GM21528 (cell line): ENCODE measurements around the gene ZNF385C.
A peak's percentile ranks its signal among the peaks of the same experiment; 100 is the strongest.

Experiments
- ATAC-seq: cut with Tn5 transposase; IDR thresholded peaks from one replicate; pipeline ENCODE4 v1.9.1; 2021; ENCODE audit warnings: mild to moderate bottlenecking, moderate library complexity; ENCODE audit not compliant: unreplicated experiment, low FRiP score

ZNF385C gene

DNA sequence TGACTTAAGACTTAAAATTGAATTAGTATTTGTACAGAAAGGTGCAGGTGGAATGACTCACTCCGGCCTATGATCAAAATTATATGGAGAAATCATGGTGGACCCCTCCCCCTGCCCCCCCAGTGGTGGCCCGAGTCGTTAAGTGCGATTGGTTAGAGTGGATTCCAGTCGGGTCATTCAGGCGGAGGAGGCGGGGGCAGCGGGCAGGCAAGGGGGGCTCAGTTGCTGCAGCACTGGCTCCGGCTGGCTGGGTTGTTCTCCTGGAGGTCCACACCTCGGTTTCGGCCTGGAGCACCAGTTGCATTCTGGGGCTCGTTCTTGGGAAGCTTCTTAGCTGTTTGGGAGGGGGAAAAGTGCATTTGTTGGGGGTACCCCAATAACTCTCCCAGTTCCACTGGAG, 27.3 kb upstream of the ZNF385C start:
- ATAC-seq, result no peak

DNA sequence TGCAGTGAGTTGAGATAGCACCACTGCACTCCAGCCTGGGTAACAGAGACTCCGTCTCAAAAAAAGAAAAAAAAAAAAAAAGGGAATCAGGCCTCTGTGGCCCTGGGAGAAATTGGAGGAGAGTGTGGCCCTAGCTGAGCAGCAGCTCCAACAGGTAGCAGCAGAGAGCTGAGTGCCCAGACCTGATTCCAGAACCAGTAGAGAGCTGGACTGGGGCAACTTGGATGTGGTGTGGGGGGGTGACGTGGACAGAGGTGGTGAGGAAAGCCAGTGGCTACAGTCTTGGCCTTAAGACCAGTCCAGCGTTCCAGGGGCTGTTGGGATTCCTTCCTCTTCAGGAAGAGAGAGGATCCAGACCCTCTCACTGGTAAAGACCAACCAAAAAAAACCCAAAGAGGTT, 26.0 kb upstream of the ZNF385C start:
- ATAC-seq, result no peak

DNA sequence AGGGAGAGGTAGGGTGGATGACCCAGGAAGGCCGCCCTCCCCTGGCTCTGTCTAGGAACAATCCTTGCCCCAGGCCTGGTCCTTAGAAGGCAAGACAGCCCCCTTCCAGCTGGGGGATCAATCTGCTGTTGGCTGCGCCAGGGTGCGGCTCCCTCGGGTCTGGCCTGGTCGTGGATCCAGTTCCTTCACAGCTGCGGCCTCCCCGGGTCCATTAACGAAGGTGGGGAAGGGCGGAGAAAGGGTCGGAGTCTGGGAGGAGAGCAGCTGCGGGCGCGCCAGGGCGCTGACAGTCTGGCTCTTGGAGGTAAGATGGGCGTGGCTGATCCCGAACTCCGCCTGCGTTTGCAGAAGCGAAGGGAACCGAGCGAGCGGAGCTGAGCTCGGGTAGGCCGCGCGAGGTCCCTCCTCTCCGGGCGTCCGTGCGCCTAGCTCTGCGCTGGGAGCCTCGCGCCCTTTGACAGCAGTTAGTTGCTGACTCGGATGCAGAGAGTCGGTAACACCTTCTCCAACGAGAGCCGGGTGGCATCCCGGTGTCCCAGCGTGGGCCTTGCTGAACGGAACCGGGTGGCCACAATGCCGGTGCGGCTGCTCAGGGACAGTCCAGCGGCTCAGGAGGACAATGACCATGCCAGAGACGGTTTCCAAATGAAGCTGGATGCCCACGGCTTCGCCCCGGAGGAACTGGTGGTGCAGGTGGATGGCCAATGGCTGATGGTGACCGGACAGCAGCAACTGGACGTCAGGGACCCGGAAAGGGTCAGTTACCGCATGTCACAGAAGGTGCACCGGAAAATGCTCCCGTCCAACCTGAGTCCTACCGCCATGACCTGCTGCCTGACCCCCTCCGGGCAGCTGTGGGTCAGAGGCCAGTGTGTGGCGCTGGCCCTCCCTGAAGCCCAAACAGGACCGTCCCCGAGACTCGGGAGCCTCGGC, 24.4 kb upstream of the ZNF385C start, which contains the start of gene HSPB9:
TSS of gene HSPB9 (plus strand) at position 434 of the 933 bp plus-strand sequence. CDS start at position 481, 47 bp downstream.
- no peak for ATAC-seq

DNA sequence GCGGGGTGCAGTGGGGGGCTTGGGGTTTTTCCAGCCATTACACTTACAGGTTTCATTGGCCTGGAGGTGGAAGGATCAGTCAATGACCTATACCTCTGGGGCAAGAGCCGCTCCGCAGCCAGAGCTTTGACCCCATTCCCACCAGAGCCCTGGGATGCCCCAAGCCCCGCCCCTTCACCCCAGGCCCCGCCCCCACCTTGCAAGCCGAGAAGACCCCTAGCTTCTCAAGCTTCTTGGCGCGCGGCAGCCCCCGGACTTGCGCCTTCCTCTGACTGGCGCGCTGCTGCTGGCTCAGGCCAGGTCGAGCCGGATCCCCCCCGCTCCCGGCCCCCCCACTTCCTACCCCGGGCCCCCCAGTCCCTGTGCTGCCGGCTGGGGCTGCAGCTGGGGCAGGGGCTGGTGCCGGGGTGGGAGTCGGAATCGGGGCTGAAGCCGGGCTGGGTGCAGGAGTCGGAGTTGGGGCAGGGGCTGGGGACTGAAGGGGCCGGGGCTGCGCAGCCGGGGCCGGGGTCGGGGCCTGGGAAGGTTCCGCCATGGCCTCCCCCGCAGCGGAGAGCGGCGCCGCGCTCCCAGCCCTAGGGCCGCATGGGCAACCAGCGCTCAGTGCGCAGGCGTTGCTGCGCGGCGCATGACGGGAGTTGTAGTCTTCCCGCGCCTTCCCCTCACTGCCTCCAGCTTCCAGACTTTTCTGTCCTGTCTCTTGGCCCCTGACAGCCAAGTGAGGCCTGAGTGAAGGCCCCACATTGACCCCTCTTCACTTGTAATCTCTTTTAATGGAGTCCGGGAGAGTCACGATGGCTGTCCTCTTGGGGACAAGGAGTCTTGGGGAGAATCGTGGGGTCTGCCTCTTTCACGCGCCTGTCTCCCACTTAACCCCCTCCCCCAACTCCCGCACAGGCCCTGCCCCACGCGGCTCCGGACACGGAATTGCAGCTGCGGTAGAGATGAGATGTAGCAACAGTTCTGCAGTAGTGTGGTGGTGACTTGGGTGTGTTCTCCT, 22.8 kb upstream of the ZNF385C start, which contains the start of gene KAT2A:
TSS of gene KAT2A (minus strand) at position 598 of the 1,000 bp plus-strand sequence. CDS start at position 535, 63 bp downstream.
- ATAC-seq, result peak; percentile 56

DNA sequence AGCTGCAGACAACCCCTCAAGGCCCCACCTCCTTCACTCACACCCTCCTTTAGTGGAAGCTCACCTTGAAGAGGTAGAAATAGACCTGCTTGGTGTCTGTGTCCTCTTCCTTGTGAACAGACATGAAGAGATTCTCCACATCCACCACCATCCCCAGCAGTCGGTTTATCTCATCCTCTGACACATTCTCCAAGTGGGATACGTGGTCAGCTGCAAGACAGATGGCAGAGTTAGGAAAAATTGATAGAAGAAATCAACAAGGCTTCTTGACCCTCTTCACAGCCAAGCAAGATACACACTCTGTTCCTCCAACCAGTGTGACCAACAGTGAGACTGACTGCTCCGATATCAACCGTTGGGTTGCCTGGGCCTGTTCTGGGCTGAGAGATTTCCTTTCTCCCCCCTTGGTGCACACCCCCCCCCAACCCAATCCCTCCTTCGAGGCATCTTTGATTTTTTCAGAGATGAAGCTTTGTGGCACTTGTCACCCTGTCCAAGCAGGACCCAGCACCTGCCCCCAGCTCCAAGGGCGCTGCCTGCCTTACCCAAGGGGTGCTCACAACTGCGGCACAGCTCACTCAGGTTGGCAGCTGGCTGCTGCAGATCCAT, 22.0 kb upstream of the ZNF385C start:
- ATAC-seq, result no peak

- no peak for ATAC-seq
Measured at GRCh38 chr17:42119301-42119700, 21.0 kb upstream of the ZNF385C start.

GRCh38 chr17:42118545-42118944, 20.3 kb upstream of the ZNF385C start:
- ATAC-seq, result no peak

DNA sequence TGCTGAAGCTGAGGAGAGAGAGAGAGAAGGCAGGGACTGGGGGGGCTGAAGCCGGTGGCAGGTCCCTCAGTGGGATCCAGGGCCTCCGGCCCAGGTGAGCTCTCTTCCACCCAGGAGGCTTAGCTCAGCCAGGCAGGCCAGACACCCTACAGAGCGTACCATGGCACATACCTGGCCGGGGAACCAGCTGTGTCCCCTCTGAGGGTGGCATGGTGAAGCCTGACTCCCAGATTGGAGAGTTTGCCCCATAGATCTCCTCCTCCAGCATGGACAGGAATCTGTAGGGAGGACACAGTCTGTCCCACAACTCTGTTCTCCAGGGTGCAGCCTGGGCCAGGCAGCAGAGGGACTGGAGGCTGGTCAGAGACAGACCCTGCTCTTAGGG, 19.8 kb upstream of the ZNF385C start:
- no peak for ATAC-seq

DNA sequence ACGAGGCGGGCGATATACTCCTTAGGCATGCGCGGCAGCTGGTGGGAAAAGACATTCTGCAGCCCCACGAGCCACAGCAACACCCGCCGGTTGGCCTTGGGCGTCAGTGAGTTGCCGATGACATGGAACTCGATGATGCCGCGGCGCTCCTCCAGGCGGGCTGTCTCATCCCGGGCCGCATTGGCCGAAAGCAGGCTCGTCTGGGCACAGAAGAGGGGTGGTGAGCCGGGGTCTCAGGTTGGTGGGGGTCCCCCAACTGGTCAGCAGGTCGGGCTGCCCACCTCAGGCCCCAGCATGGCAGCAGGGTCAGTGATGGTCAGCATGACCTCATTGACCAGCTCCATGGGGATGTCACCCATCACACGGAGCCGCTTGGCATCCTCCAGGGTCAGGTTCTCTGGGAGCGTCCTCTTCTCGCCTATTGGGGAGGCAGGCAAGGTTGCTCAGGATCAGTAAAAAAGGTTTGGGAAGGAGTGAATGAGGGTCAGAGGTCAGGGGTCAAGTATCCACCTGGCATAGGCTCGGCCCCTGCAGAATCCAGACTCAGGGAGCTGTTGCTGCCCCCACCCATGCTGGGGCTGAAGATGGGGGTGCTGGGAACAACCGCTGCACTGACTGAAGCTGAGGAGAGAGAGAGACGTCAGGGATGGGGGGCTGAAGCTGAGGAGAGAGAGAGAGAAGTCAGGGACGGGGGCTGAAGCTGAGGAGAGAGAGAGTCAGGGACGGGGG, 19.3 kb upstream of the ZNF385C start:
- no peak for ATAC-seq

DNA sequence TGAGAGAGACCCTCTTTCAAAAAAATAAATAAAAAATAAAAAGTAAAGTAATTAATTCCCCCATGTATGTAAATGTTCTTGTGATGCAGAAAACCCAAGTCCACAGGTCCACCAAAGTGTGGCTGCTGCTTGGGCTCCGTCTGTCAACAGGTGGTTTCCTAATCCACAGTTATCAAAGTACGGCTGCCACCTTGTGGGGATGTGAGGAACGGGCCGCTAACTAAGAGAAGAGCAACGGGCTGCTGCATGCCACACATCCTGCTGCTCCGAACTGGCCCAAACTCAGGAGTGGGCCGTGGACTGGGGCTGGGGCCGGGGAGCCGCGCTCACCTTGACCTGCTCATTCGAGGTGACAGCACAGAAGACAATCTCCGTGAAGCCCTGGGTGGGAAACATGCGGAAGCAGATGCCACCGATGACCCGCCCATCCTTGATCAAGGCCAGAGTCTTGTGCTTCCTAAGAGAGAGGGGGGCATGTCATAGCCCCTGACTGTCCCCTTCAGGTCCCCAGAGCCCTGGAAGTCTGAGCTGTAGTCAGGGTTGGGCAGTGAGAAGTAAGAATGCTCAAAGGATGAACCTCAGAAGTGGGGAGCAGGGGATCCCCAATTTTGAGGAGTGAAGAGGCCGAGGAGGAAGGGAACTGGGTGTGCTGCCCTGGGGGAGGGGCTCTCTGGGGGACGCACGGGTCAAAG, 18.6 kb upstream of the ZNF385C start:
- ATAC-seq, result no peak

- no peak for ATAC-seq
Measured at GRCh38 chr17:42114118-42114517, 15.8 kb upstream of the ZNF385C start.

GRCh38 chr17:42113293-42114069, 15.2 kb upstream of the ZNF385C start:
- ATAC-seq, result no peak

GRCh38 chr17:42112552-42113176, 14.4 kb upstream of the ZNF385C start, which contains the start of gene DHX58:
Gene DHX58 (minus strand): TSS chr17:42112714. CDS start chr17:42111892, 822 bp downstream.
- ATAC-seq, result peak; percentile 48

DNA sequence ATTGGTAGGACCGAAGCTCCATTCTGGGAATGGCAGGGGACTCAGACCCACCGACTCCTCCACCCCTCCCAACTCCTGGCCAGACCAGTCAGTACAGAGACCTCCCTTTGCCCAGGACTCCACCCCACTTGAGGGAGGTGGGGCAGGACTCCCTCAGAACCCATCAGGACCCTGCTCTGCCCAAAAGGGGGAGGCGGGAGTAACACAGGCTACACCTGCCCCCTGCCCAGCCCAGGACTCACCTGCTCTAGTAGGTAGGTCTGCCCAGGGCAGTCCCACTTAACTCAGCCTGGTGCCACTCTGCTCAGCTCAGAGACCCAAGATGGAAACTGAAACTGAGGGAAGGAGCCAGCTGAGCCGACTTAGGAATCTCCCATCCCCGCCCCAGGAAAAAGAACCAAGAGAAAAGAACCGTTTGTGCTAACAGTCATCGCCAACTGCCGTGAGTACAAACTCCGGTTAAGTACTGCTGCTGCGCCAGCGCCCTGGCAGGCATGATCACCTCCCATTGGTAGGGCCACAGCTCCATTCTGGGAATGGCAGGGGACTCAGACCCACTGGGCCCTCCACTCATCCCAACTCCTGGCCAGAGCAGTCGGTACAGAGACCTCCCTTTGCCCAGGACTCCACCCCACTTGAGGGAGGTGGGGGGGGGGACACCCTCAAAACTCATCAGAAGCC, 13.7 kb upstream of the ZNF385C start:
- ATAC-seq, result no peak

DNA sequence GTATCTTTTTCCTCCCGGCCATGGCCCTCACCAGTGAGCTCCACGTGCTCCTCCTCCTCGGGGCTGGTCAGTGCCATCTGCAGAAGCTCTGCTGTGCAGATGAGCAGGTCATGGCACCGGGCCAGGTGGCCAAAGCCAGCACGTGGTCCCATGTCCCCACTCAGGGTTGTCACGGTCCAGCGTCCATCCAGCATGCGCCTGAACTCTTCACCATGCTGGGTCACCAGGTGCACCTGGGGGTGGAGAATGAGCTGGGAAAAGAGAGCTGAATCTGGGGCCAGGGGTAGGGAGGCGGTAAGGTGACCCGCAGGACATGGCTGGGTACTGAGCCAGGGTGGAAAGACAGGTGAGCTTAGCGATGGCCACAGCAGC, 13.0 kb upstream of the ZNF385C start:
- ATAC-seq, result no peak

DNA sequence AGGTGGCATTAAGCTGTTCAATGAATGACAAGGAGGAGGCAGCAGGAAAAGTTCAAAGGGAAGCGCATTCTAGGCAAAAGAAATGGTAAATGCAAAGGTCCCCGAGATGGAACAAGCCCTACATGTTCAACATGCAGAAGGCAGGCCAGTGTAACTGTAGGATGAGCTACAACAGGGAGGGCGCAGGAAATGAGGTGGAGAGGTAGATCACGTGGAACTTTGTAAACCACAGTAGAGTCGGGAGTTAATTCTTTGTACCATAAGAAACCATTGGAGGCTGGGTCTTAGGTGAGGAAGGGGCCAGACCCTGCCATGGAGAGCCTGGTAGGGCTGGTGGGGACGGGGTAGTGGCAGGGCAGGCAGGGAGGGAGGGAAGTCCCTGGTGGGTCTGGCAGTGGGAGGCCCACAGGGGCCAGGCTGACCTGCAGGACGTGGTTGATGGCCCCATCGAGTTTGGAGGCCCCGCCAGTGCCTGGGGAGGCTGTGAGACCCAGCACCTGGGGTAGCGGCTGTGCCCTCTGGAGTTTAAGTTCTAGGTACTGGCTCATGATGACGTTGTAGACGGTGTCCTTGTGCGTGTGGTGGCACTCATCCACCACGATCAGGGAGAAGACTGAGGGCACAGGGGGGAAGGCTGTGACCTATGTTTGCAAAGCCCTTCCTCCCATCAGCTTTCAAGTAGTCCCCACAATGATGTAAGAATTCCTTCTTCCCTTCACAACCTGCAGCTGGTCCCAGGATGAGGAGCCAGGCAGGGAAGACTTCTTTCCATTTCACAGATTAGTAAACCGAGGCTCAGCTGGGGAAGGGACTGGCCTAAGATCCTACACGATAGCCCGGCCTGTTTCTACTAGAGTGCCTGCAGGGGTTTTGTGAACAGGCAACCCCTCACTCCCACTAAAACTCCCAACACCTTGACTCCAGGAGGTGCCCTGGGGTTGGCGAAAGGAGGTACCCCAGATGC, 12.3 kb upstream of the ZNF385C start:
- ATAC-seq, result no peak
